HepG2 (cell line): ENCODE measurements around the gene ATP6V1C2. TPM values are rescaled to one million over a fixed set of nuclear protein-coding genes. Genes with fewer than 3 reads are reported as not detected.

ENCODE experiments used
- ATAC-seq: fragments of 200-7000 bp; cut with Tn5 transposase; 3 replicates; pipeline ENCODE4 v1.9.1; 2020; ENCODE audit warnings: mild to moderate bottlenecking, moderate library complexity
- BruUV-seq: library from RNA; stranded (reverse); fragments of 400-500 nt; replicated peaks from 2 replicates; lab custom pipeline; 2021; lab: Mats Ljungman, UMichigan
- CTCF ChIA-PET: fragments of 300-600 bp; formaldehyde crosslinking; extraction: SDS; loops from one replicate; lab custom pipeline; 2021; ENCODE audit warnings: low total read pairs, inconsistent platforms, low intra/inter-chr PET ratio; lab: Yijun Ruan, JAX
- POLR2A ChIA-PET: fragments of 350-600 bp; sonication (Branson Sonifier 250); formaldehyde crosslinking; loops from one replicate; lab custom pipeline; 2020; ENCODE audit warnings: antibody characterized with exemption, inconsistent platforms; lab: Yijun Ruan, JAX
- DNase-seq: peaks from one replicate; pipeline ENCODE4 v3.0.0-alpha.2; 2015; ENCODE audit warnings: low spot score
- FAIRE-seq: peaks from 3 replicates; lab custom pipeline; 2011; peaks lifted over from hg19 to GRCh38; lab: Jason Lieb, UNC
- H2AFZ ChIP-seq: one replicate; pipeline ENCODE4 v1.6.1; 2011; ENCODE audit warnings: low read length, inconsistent platforms
- H3K27ac ChIP-seq: fragments of 300-600 bp; 3 replicates; pipeline ENCODE4 v1.8.0; 2011; ENCODE audit warnings: mixed run types, mild to moderate bottlenecking, mixed read lengths, low read length, inconsistent platforms; ENCODE audit not compliant: insufficient read depth; ENCODE audit errors: extremely low read length
- H3K27me3 ChIP-seq, 2 experiments: fragments of 200-600 bp in 1 of 2; 2 replicates in 1 of 2; 3 replicates in 1 of 2; pipeline versions ENCODE4 v1.6.0 to v1.8.0; 2011; ENCODE audit warnings: low read length in 2 of 2, mild to moderate bottlenecking in 2 of 2, moderate library complexity in 2 of 2, inconsistent platforms in 1 of 2; ENCODE audit not compliant: insufficient read depth in 2 of 2, control insufficient read depth in 1 of 2
- H3K36me3 ChIP-seq, 2 experiments: fragments of 200-600 bp in 1 of 2; replicated peaks in 1 of 2; 2 replicates in 1 of 2; 3 replicates in 1 of 2; pipeline versions ENCODE4 v1.5.1 to v1.8.0; 2011; ENCODE audit warnings: low read length in 2 of 2, inconsistent platforms in 1 of 2; ENCODE audit not compliant: insufficient read depth in 2 of 2, control insufficient read depth in 1 of 2
- H3K4me1 ChIP-seq: 2 replicates; pipeline ENCODE4 v1.5.1; 2012; ENCODE audit warnings: low read length, inconsistent platforms; ENCODE audit not compliant: insufficient read depth
- H3K4me2 ChIP-seq: 2 replicates; pipeline ENCODE4 v1.6.0; 2011; ENCODE audit warnings: low read depth, low read length, inconsistent platforms
- H3K4me3 ChIP-seq, 3 experiments: fragments of 200-600 bp in 1 of 3; sonication (generic), shearing (Covaris generic) in 1 of 3; replicated peaks in 1 of 3; 2 replicates each; pipeline ENCODE4 v1.5.1; 2011 to 2016; ENCODE audit warnings: low read length in 3 of 3, inconsistent platforms in 2 of 3, low read depth in 2 of 3, mild to moderate bottlenecking in 2 of 3, control low read depth in 1 of 3, mixed read lengths in 1 of 3; ENCODE audit not compliant: insufficient read depth in 1 of 3
- H3K79me2 ChIP-seq: one replicate; pipeline ENCODE4 v1.6.1; 2011; ENCODE audit warnings: low read length, inconsistent platforms; ENCODE audit not compliant: insufficient read depth
- H3K9ac ChIP-seq: 2 replicates; pipeline ENCODE4 v1.6.0; 2011; ENCODE audit warnings: mild to moderate bottlenecking, low read depth, low read length, inconsistent platforms; ENCODE audit not compliant: insufficient read depth
- H3K9me3 ChIP-seq: 2 replicates; pipeline ENCODE4 v1.5.1; 2012; ENCODE audit warnings: mild to moderate bottlenecking, low read length
- H4K20me1 ChIP-seq: 2 replicates; pipeline ENCODE4 v1.6.0; 2011; ENCODE audit warnings: inconsistent platforms, mild to moderate bottlenecking, low read length, moderate library complexity; ENCODE audit not compliant: insufficient read depth
- CEBPZ ChIP-seq: IDR thresholded peaks from 2 replicates; pipeline ENCODE4 v1.6.1; 2012; ENCODE audit warnings: low read length, improper control_type of control experiment
- NFKB2 ChIP-seq: sonication (generic); formaldehyde crosslinking; IDR thresholded peaks from 2 replicates; pipeline ENCODE4 v1.4.0; 2020; ENCODE audit warnings: missing genetic modification reagents, borderline replicate concordance
- NFRKB ChIP-seq: fragments of 450-650 bp; IDR thresholded peaks from 2 replicates; pipeline ENCODE4 v1.6.1; 2017
- ZNF678 ChIP-seq: sonication (generic); formaldehyde crosslinking; IDR thresholded peaks from 2 replicates; pipeline ENCODE4 v1.4.0; 2020; ENCODE audit warnings: mild to moderate bottlenecking, missing genetic modification reagents
- ZXDC ChIP-seq: sonication (generic); formaldehyde crosslinking; IDR thresholded peaks from 2 replicates; pipeline ENCODE4 v1.5.0; 2020; ENCODE audit warnings: mild to moderate bottlenecking, missing genetic modification reagents
- WGBS: methylation state at CpG from one replicate; pipeline ENCODE4 v1.1.6; 2017; ENCODE audit warnings: low lambda C conversion rate; 5-methylcytosine and 5-hydroxymethylcytosine counted together
- in situ Hi-C: cut with HindIII; loops from 2 replicates; pipeline ENCODE4 v1.10.0; 2017; ENCODE audit warnings: low pct_unique_long_range_greater_than_20kb; ENCODE audit not compliant: extremely low pct_ligation_motif_present
- intact Hi-C: fragments of 100-400 bp; cut with micrococcal nuclease; formaldehyde crosslinking; loops from one replicate; pipeline ENCODE4 v1.10.0; 2022; ENCODE audit not compliant: unreplicated experiment
- polyA plus RNA-seq, 8 experiments: library from polyadenylated mRNA; depleted of rRNA in 3 of 8; stranded (reverse) in 7 of 8; unstranded in 1 of 8; fragments of >200 nt; fragmentation: Illumina TruSeq in 4 of 8; extraction: Trizol in 4 of 8; gene quantifications; 2 replicates each; pipeline versions ENCODE4 v1.2.1 to v1.2.3, GENCODE V29; 2011 to 2016; ENCODE audit warnings: low read depth in 4 of 8, missing spikeins in 1 of 8, mixed read lengths in 1 of 8; ENCODE audit not compliant: insufficient read depth in 1 of 8
- total RNA-seq, 5 experiments: library from RNA; depleted of rRNA; stranded (reverse); fragments of >200 nt; fragmentation: Illumina TruSeq; extraction: Trizol; gene quantifications; 2 replicates each; pipeline ENCODE4 v1.2.3, GENCODE V29; 2016; ENCODE audit warnings: low read depth in 1 of 5

Gene ATP6V1C2
- total and polyA plus RNA-seq, 2 of the 13 experiments (the other 11 are each of a cell fraction or from before 2014, with no cell fraction given) = 0.04 to 0.29 TPM

- H3K4me1 ChIP-seq = no peaks in the 10 kb centered on the region
- intact Hi-C loops = no loop called here
- H3K79me2 ChIP-seq = no peaks in the 10 kb centered on the region
- H3K36me3 ChIP-seq = no peaks in the 10 kb centered on the region
- no peaks in the 10 kb centered on the region for H3K9me3 ChIP-seq
- ChIA-PET CTCF (no interaction called here), POLR2A (no interaction called here)
- H4K20me1 ChIP-seq = no peaks in the 10 kb centered on the region; the same call in 1 of the 2 replicates
- no peak overlapping the region for H3K4me3 ChIP-seq
- H3K27me3 ChIP-seq = peaks cover 5 to 35% of the 10 kb centered on the region in 2 experiments; a peak in 2 of 5 replicates
- no peak overlapping the region for H3K4me2 ChIP-seq
- ATAC-seq (no peak), FAIRE-seq (no peak), DNase-seq (no peak)
- H2AFZ ChIP-seq = no peak overlapping the region
- no peak for TF ChIP-seq CEBPZ
- TF ChIP-seq ZNF678 (CRISPR knock-in tag) = no peak
- TF ChIP-seq ZXDC (CRISPR knock-in tag) = no peak
- TF ChIP-seq NFKB2 (CRISPR knock-in tag) = no peak
- TF ChIP-seq NFRKB = no peak
- no peak overlapping the region for H3K9ac ChIP-seq
- no TSS peak for BruUV-seq
- 66% methylated on average over 19 of the region's 22 CpGs for WGBS
- no peak overlapping the region for H3K27ac ChIP-seq
- in situ Hi-C loops = no loop called here
These were observed 49.7 kb downstream of the ATP6V1C2 start for GRCh38 chr2:10770956-10771750.
